Cardiac ventricle fibroblast (primary cell): ENCODE measurements around the gene PSPN. TPM values are rescaled to one million over a fixed set of nuclear protein-coding genes. Genes with fewer than 3 reads are reported as not detected.

Source experiments
- total RNA-seq: library from RNA; depleted of rRNA; stranded (reverse); fragments of >200 nt; gene quantifications from 2 replicates; pipeline ENCODE4 v1.2.3, GENCODE V29; 2015

PSPN gene
- total RNA-seq: 0.87 and 2.4 TPM in 2 replicates

DNA sequence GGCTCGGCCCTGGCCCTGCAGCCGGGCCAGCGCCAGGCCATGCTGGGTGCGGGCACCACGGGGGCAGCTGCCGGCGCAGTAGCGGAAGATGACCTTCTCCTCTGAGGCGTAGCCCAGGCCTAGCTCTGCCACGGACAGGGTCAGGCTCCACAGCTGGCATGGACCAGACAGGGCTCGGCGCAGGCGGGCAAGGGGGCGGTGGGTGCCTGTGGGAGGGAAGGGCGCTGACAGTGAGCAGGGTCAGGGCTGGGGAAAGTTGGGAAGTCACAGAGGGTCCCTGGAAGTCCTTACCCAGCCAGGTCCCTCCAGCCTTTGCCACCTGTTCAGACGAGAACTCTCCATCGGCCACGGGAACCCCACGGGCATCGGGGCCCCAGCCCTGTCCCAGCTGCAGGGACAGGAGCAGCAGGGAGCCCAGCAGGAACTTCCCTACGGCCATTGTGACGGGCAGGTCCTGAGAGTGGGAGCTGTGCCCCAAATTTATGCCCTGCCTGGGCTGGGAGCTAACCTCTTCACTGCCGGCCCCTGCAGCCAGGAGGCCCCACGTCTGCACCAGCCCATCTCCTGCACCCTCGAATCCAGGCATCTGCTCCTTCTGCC is at the start of gene PSPN:
Gene PSPN (minus strand): TSS at position 523 of the 600 bp plus-strand sequence. CDS start 84 bp downstream, at position 439.

GRCh38 chr19:6424195-6424938 is 48.6 kb upstream of the PSPN start, which contains the start of gene KHSRP:
Gene KHSRP, minus strand, starts transcription at chr19:6424811. Its CDS starts 110 bp downstream, at chr19:6424701.

GRCh38 chr19:6393074-6393982 is 17.6 kb upstream of the PSPN start, which contains the start of gene GTF2F1:
Gene GTF2F1, minus strand, starts transcription at chr19:6393164. Its CDS starts 169 bp downstream, at chr19:6392995.

GRCh38 chr19:6372594-6373095 is 3.1 kb downstream of the PSPN start, which contains the start of gene ALKBH7:
Gene ALKBH7, plus strand, starts transcription at chr19:6372794. Its CDS starts 27 bp downstream, at chr19:6372821.

DNA sequence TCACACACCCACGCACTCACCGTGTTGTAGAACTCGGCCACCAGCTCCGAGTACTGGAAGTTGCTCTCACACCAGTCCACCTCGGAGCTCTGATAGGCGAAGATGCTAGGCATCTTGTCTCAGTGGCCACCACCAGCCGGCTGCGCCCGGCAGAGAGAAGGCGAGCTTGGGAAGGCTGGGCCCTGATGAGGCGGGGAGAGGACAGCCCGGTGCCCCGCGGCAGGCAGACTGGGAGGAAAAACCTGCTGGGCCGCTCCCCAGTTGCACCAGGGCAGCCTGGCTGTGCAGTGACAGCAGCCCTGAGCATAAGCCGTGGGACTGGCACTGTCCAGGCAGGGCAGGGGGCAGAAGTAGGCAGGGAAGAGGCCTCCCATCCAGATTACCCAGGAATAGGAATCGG is 42.3 kb downstream of the PSPN start, which contains the start of gene ACER1:
Gene ACER1 (minus strand): TSS at position 174 of the 400 bp plus-strand sequence. CDS start 61 bp downstream, at position 113.

Other genes with a start within 250 kb of the PSPN start
- gene ACSBG2, start 240.3 kb downstream of the PSPN start, total RNA-seq: not detected in 2 replicates
- 26.5 and 26.7 TPM in 2 replicates for gene MLLT1, start 96.0 kb downstream of the PSPN start, total RNA-seq
- gene ACER1, start 42.3 kb downstream of the PSPN start, total RNA-seq: not detected in 2 replicates
- 60.2 and 69.9 TPM in 2 replicates for gene CLPP, start 14.4 kb downstream of the PSPN start, total RNA-seq
- 54.0 and 61.2 TPM in 2 replicates for gene ALKBH7, start 3.1 kb downstream of the PSPN start, total RNA-seq
- gene GTF2F1, start 17.2 kb upstream of the PSPN start, total RNA-seq: 50.8 and 57.8 TPM in 2 replicates
- 149 and 168 TPM in 2 replicates for gene KHSRP, start 48.9 kb upstream of the PSPN start, total RNA-seq
- gene SLC25A41, start 57.8 kb upstream of the PSPN start, total RNA-seq: not detected in 2 replicates
- gene SLC25A23, start 83.9 kb upstream of the PSPN start, total RNA-seq: 28.9 and 48.6 TPM in 2 replicates
- not detected in 2 replicates for gene CRB3, start 88.3 kb upstream of the PSPN start, total RNA-seq
- gene DENND1C, start 105.9 kb upstream of the PSPN start, total RNA-seq: not detected in 2 replicates
- gene TUBB4A, start 126.4 kb upstream of the PSPN start, total RNA-seq: not detected in 2 replicates
- 0.20 and 1.1 TPM in 2 replicates for gene TNFSF9, start 155.1 kb upstream of the PSPN start, total RNA-seq
- gene CD70, start 215.2 kb upstream of the PSPN start, total RNA-seq: not detected in 2 replicates